Choroid plexus epithelial cell (primary cell): Measurements from ENCODE around the gene CDHR3.

ENCODE experiments used
- DNase-seq: peaks from one replicate; pipeline ENCODE4 v3.0.0-alpha.2; 2010; ENCODE audit warnings: low read depth
- H3K4me3 ChIP-seq: 2 replicates; pipeline ENCODE4 v1.5.1; 2011; ENCODE audit warnings: low read depth, mild to moderate bottlenecking, control low read depth, low read length, moderate library complexity
- CTCF ChIP-seq: conservative IDR thresholded peaks from 2 replicates; pipeline ENCODE4 v1.5.1; 2011; ENCODE audit warnings: low read depth, mild to moderate bottlenecking, control low read depth, inconsistent platforms, low read length, moderate library complexity

CDHR3 gene

GRCh38 chr7:105963038-105963667 lies at the start of gene CDHR3:
Gene CDHR3, plus strand, starts transcription at chr7:105963264. Its CDS starts 55 bp downstream, at chr7:105963319.
- TF ChIP-seq CTCF = no peak
- DNase-seq = no peak
- no peak within 1 kb of the TSS for H3K4me3 ChIP-seq

GRCh38 chr7:105913947-105914346 lies 49.1 kb upstream of the CDHR3 start:
- DNase-seq = no peak
- H3K4me3 ChIP-seq = no peak overlapping the region
- no peak for TF ChIP-seq CTCF

- peak; percentile 52 for DNase-seq
- TF ChIP-seq CTCF = no peak
- H3K4me3 ChIP-seq = no peak overlapping the region
Observed at GRCh38 chr7:105916603-105917002, 46.5 kb upstream of the CDHR3 start.

GRCh38 chr7:105917659-105918058 lies 45.4 kb upstream of the CDHR3 start:
- no peak for DNase-seq
- H3K4me3 ChIP-seq = no peak overlapping the region
- TF ChIP-seq CTCF = no peak

GRCh38 chr7:105920766-105921165 lies 42.3 kb upstream of the CDHR3 start:
- peak; percentile 33 for DNase-seq
- TF ChIP-seq CTCF = no peak
- no peak overlapping the region for H3K4me3 ChIP-seq

GRCh38 chr7:105924945-105925344 lies 38.1 kb upstream of the CDHR3 start:
- no peak for DNase-seq
- TF ChIP-seq CTCF = no peak
- H3K4me3 ChIP-seq = no peak overlapping the region

- no peak for DNase-seq
- no peak for TF ChIP-seq CTCF
- no peak overlapping the region for H3K4me3 ChIP-seq
Observed at GRCh38 chr7:105926131-105926530, 36.9 kb upstream of the CDHR3 start.
